Kidney (tissue), 14 donors: ENCODE results near the gene APCDD1L. TPM values are rescaled to one million over a fixed set of nuclear protein-coding genes. Genes with fewer than 3 reads are reported as not detected.
A peak's percentile ranks its signal among the peaks of the same experiment; 100 is the strongest.

Experiments used
- DNase-seq, 5 donors: peaks; one replicate each; pipeline ENCODE4 v3.0.0-alpha.2; 2013 to 2020
- FAIRE-seq: peaks from 2 replicates; lab custom pipeline; 2012; peaks lifted over from hg19 to GRCh38; lab: Jason Lieb, UNC
- H3K27ac ChIP-seq, 2 donors: one replicate each; pipeline ENCODE4 v1.7.0; 2013; ENCODE audit warnings: low read depth in 2 of 2, low read length in 2 of 2, inconsistent platforms in 1 of 2
- H3K27me3 ChIP-seq: one replicate; pipeline ENCODE4 v1.7.1; 2013; ENCODE audit warnings: low read length, inconsistent platforms; ENCODE audit not compliant: control insufficient read depth, insufficient read depth
- H3K36me3 ChIP-seq, 3 donors: one replicate each; pipeline versions ENCODE4 v1.7.0 to v1.7.1; 2013; ENCODE audit warnings: low read length in 3 of 3, control low read depth in 1 of 3, inconsistent platforms in 1 of 3; ENCODE audit not compliant: insufficient read depth in 3 of 3, control insufficient read depth in 2 of 3
- H3K4me1 ChIP-seq, 3 donors: one replicate each; pipeline versions ENCODE4 v1.7.0 to v1.7.1; 2013; ENCODE audit warnings: low read length in 3 of 3, inconsistent platforms in 1 of 3, low read depth in 1 of 3; ENCODE audit not compliant: control insufficient read depth in 2 of 3, insufficient read depth in 2 of 3
- H3K4me3 ChIP-seq, 3 donors: one replicate each; pipeline versions ENCODE4 v1.7.0 to v1.8.1; 2013; ENCODE audit warnings: low read length in 3 of 3, control low read depth in 1 of 3, inconsistent platforms in 1 of 3
- H3K9ac ChIP-seq, 3 donors: one replicate each; pipeline versions ENCODE4 v1.7.0 to v1.7.1; 2013; ENCODE audit warnings: low read length in 3 of 3, control low read depth in 1 of 3, inconsistent platforms in 1 of 3
- H3K9me3 ChIP-seq, 3 donors: one replicate each; pipeline versions ENCODE4 v1.7.0 to v1.7.1; 2013; ENCODE audit warnings: low read length in 3 of 3, control low read depth in 1 of 3, inconsistent platforms in 1 of 3; ENCODE audit not compliant: control insufficient read depth in 2 of 3, insufficient read depth in 1 of 3
- CTCF ChIP-seq: IDR thresholded peaks from 3 replicates; pipeline ENCODE4 v1.5.1; 2012; ENCODE audit warnings: mild to moderate bottlenecking, moderate library complexity, borderline replicate concordance; ENCODE audit not compliant: insufficient read depth; ENCODE audit errors: extremely low read depth
- intact Hi-C: fragments of 100-400 bp; cut with DNase I; formaldehyde crosslinking; loops from one replicate; pipeline ENCODE4 v1.11.1; 2022
- polyA plus RNA-seq: library from polyadenylated mRNA; stranded (reverse); fragments of 350-450 nt; fragmentation: Illumina TruSeq; extraction: RNeasy Lipid Tissue Mini Kit (QIAGEN cat#74804); gene quantifications from one replicate; pipeline ENCODE4 v1.2.3, GENCODE V29; 2014; ENCODE audit warnings: low read depth, low replicate concordance; ENCODE audit not compliant: insufficient read depth
- total RNA-seq: library from RNA; stranded (reverse); fragmentation: NEBNext Ultra II Directional; extraction: Animal tissue kit (Norgen Biotek cat#: 25700); gene quantifications from one replicate; pipeline ENCODE4 v1.2.1, GENCODE V29; 2021
- donor health status: control.
- donor health status: control.
- donor health status: control.
- donor health status: control.
- donor health status: control.
- donor health status: DM: yes; HTN: yes; CAD: no.
- donor health status: Normal renal cell carcinoma (clear cell type).

APCDD1L gene
- total and polyA plus RNA-seq, 2 donors from 2014 or later = 1.2 to 4.5 TPM

GRCh38 chr20:58421497-58421850 lies 93.7 kb downstream of the APCDD1L start:
- TF ChIP-seq CTCF = no peak
- Histone ChIP-seq H3K27me3 (no peaks in the 10 kb centered on the region), H3K27ac (no peak overlapping the region), H3K9ac (no peak overlapping the region), H3K9me3 (no peaks in the 10 kb centered on the region), H3K4me3 (no peak overlapping the region), H3K4me1 (peaks cover 0 to 19% (median 15%) of the 10 kb centered on the region in 3 donors), H3K36me3 (peaks cover 3 to 7% (median 6%) of the 10 kb centered on the region in 3 donors)
- DNase-seq (peak in 2 of 5 donors; percentile 39 to 41), FAIRE-seq (no peak)
- intact Hi-C loops = no loop called here

GRCh38 chr20:58420798-58421496 lies 94.3 kb downstream of the APCDD1L start:
- Histone ChIP-seq H3K4me3 (no peak overlapping the region), H3K4me1 (peaks cover 0 to 20% (median 15%) of the 10 kb centered on the region in 3 donors), H3K27me3 (no peaks in the 10 kb centered on the region), H3K9ac (no peak overlapping the region), H3K36me3 (peaks cover 3 to 7% (median 6%) of the 10 kb centered on the region in 3 donors), H3K27ac (peak overlapping the region in 1 of 2 donors; percentile 26), H3K9me3 (no peaks in the 10 kb centered on the region)
- DNase-seq (no peak), FAIRE-seq (no peak)
- intact Hi-C loops = no loop called here
- TF ChIP-seq CTCF = no peak

- Histone ChIP-seq H3K27ac (no peak overlapping the region), H3K36me3 (peaks cover 3 to 7% (median 6%) of the 10 kb centered on the region in 3 donors), H3K4me3 (no peak overlapping the region), H3K9ac (no peak overlapping the region), H3K27me3 (no peaks in the 10 kb centered on the region), H3K4me1 (peaks cover 0 to 14% (median 9%) of the 10 kb centered on the region in 3 donors), H3K9me3 (no peaks in the 10 kb centered on the region)
- FAIRE-seq (no peak), DNase-seq (peak in 1 of 5 donors; percentile 54)
- no peak for TF ChIP-seq CTCF
- intact Hi-C loops = no loop called here
Observed at GRCh38 chr20:58418949-58419748, 96.0 kb downstream of the APCDD1L start.
